D341Med (cell line): Measurements from ENCODE around the gene KCNK4.
"Not testable (repeated sequence)": the region's sequence is repeated elsewhere in the genome, so short reads cannot be mapped to it uniquely, and the experiment has no call there.

Experiments
- DNase-seq: peaks from one replicate; pipeline ENCODE4 v3.0.0; 2012; ENCODE audit warnings: low spot score

Gene KCNK4

DNA sequence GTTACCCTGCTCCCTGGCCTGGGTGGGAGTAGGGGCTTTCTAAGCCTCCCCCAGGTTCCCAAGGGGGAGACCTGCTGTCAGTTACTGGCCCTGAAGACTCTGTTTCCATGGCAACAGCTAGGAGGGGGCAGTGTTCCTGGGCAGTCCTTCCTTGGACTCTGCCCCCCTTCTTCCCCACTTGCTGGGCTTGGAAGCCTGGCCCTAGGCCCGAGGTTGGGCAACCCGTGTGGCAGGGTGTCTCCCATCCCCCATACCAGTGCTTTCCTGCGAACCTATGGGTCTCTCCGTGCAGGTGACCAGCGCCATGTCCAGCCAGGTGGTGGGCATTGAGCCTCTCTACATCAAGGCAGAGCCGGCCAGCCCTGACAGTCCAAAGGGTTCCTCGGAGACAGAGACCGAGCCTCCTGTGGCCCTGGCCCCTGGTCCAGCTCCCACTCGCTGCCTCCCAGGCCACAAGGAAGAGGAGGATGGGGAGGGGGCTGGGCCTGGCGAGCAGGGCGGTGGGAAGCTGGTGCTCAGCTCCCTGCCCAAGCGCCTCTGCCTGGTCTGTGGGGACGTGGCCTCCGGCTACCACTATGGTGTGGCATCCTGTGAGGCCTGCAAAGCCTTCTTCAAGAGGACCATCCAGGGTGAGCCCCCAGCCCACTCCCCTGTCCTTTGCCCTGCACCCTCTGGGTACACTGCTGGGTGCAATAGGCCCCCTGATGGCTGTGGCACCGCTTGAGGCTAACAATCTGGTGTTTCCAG, 15.9 kb downstream of the KCNK4 start:
- no peak for DNase-seq

DNA sequence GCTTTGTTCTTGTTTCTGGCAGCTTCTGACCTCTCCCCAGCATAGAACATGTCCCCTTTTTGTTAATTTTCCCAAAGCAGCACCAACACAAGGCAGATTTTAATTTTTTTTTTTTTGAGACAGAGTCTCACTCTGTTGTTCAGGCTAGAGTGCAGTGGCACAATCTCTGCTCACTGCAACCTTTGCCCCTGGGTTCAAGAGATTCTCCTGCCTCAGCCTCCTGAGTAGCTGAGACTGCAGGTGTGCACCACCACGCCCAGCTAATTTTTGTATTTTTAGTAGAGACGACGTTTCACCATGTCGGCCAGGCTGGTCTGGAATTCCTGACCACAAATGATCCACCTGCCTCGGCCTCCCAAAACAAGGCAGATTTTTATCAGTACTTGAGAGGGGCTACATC, 16.7 kb downstream of the KCNK4 start:
- not testable (repeated sequence) for DNase-seq

DNA sequence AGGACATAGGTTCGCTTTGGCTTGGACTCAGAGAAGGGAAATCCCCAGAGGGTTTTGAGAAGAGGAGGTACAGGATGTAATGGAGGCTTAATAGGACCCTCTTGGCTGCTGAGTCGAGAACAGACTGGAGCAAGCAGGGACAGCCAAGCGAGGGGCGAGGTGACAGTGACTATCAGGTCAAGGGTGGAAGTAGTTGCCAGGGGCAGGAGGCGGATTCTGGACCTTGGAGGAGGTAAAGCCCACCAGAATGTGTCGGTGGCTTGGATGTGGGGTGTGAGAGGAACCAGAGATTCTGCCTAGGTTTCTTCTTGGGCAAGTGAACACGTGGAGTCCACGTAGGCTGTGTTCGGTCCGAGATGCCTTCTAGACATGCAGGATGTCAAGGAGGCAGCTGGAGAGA, 21.8 kb downstream of the KCNK4 start:
- DNase-seq = no peak

DNA sequence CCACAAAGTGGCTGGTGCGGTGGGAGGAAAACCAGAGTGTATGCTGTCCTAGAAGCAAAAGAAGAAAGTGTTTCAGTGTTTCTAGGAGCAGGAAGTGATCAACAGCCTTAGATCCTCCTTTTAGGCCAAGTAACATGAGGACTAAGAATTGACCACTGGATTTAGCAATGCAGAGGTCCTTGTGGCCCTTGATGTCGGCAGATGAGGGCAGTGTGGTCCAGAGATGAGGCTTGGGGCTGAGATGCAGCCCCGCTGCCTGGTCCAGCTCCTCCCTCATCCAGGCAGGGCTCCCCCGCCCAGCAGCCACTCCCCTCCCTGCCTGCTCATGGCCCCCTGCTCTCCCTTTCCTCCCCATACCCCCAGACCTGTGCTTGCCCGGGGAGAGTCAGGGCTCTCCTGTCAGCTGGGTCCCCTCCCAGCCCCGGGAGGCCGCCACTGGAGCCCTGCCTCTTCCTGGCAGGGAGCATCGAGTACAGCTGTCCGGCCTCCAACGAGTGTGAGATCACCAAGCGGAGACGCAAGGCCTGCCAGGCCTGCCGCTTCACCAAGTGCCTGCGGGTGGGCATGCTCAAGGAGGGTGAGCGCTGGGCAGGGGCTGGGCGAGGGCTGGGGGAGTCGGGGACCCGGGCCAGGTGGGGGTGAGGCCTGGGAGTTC, 22.5 kb downstream of the KCNK4 start:
- DNase-seq = no peak

DNA sequence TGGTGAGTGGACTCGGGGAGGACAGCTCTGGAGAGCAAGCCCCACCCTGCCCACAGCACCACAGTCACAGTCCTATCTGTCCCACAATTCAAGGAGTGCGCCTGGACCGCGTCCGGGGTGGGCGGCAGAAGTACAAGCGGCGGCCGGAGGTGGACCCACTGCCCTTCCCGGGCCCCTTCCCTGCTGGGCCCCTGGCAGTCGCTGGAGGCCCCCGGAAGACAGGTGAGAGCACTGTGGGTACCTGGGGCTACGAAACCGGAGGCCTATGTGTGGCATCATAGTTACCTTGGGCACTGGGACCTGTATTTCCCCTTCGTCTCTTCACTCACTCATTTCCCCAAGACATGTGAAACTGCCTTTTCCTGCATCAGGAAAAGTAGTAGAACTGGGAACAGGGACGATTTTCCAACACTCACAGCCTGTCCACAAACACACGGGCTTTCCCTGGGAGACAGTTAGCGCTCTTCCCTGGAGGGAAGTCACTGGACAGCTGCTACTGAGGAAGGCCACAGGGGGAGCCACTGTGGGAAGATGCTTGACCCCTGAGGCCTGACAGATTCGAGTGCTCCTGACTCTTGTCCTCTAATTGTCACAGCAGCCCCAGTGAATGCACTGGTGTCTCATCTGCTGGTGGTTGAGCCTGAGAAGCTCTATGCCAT, 23.2 kb downstream of the KCNK4 start:
- DNase-seq = no peak

DNA sequence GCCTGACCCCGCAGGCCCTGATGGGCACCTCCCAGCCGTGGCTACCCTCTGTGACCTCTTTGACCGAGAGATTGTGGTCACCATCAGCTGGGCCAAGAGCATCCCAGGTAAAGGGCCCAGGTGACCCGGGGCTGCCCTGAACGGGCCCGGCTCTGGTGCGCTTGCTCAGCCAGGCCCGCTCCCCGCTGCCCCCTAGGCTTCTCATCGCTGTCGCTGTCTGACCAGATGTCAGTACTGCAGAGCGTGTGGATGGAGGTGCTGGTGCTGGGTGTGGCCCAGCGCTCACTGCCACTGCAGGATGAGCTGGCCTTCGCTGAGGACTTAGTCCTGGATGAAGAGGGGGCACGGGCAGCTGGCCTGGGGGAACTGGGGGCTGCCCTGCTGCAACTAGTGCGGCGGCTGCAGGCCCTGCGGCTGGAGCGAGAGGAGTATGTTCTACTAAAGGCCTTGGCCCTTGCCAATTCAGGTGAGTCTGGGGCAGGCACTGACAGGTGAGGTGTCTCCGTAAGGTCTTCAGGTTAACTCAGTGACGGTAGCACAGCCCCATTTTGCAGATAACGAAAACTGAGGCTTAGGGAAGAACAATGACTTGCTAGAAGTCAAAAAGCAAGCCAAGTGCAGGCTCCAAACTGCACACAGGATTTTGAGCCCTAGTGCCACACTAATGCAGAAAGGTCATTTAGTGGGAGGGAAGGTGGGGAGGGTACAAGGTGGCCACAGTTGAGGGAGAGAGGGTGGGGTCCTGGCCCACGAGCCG, 23.9 kb downstream of the KCNK4 start:
- DNase-seq = no peak

DNA sequence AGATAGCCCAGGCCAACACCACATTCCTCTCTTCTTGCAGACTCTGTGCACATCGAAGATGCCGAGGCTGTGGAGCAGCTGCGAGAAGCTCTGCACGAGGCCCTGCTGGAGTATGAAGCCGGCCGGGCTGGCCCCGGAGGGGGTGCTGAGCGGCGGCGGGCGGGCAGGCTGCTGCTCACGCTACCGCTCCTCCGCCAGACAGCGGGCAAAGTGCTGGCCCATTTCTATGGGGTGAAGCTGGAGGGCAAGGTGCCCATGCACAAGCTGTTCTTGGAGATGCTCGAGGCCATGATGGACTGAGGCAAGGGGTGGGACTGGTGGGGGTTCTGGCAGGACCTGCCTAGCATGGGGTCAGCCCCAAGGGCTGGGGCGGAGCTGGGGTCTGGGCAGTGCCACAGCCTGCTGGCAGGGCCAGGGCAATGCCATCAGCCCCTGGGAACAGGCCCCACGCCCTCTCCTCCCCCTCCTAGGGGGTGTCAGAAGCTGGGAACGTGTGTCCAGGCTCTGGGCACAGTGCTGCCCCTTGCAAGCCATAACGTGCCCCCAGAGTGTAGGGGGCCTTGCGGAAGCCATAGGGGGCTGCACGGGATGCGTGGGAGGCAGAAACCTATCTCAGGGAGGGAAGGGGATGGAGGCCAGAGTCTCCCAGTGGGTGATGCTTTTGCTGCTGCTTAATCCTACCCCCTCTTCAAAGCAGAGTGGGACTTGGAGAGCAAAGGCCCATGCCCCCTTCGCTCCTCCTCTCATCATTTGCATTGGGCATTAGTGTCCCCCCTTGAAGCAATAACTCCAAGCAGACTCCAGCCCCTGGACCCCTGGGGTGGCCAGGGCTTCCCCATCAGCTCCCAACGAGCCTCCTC, 24.8 kb downstream of the KCNK4 start:
- DNase-seq = not testable (repeated sequence)

DNA sequence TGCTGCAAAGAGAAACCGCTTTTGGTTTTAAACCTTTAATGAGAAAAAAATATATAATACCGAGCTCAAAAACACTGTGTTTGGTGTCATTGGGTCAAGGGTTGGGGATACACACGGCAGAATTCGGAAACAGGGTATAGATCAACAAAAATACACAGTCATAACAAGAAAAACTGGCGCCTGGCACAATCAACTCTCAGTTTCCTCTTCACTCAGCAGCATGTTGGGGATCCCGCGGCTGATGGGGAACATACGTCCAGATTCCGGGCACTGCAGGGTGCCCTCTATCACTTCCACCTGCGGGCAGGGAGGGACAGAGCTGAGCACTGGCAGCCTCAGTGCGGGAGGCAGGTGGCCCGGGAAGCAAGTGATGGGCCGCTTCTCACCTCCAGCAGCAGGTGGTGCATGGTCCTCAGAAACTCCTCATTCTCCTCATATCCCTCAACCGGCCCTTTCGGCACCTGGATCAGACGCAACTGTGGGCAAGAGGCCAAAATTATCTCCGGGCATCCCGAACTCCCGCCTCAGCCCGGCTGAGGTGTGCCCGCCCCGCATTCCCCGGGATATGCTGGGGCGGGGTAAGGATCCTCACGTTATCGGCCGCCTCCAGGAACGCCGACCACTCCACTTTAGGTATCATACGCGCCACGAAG, 25.7 kb downstream of the KCNK4 start:
- DNase-seq = peak; percentile 42

DNA sequence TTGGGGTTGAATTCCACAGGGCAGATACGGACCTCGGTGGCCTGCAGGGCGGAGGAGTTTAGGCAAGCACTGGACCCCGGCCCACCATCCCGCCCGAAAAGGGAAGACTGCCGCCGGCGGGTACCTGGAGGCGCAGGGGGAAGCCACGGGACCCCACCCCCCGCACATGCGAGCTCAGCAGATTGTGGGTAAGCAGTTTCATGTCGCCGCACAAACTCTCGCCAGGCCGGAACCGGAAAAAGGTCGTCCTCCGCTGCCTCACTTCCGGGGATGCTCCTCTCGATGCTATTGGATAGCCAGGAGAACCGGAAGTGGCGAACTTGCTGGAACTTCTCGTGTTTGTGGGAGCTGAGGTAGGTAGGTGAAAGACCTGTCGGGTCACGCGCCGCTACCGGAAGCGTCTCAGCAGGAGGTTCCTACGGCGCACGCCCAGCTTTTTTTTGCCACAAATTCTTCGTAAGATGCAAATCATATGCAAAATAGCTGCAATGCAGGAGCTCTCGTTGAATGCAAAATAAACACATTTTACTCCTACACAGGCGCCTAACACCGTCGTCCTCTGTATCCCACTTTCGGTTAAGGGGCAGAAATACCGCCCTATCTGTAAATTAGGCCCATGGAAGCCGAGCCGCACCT, 26.3 kb downstream of the KCNK4 start, which contains the start of gene TRMT112:
TRMT112 (minus strand) TSS at position 235 of the 636 bp plus-strand sequence; CDS start at position 202, 33 bp downstream.
- DNase-seq = peak; percentile 86

DNA sequence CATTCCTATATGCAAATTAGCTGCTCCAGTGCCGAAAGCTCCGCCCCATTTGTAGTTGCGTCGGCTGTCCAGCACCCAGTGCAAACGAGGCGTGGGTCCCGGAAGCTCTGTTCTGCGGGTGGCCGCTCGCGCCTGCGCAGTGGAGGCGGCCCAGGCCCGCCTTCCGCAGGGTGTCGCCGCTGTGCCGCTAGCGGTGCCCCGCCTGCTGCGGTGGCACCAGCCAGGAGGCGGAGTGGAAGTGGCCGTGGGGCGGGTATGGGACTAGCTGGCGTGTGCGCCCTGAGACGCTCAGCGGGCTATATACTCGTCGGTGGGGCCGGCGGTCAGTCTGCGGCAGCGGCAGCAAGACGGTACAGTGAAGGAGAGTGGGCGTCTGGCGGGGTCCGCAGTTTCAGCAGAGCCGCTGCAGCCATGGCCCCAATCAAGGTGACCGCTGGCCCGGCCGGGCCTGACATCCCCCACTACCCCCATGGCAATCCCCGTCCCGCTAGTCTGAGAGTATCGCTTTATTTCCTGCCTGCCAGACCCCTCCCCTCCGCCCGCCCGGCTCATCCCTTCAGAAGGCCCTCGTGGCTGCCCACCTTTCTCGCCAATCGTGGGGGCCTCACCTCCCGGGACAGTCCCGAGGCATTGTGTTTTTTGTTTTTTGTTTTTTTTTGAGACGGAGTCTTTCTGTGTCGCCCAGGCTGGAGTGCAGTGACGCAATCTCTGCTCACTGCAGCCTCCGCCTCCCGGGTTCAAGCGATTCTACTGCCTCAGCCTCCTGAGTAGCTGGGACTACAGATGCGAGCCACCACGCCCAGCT, 27.1 kb downstream of the KCNK4 start, which contains the start of gene PRDX5:
PRDX5 (plus strand) TSS at position 161 of the 805 bp plus-strand sequence; CDS start at position 256, 95 bp downstream.
- peak; percentile 97 for DNase-seq

DNA sequence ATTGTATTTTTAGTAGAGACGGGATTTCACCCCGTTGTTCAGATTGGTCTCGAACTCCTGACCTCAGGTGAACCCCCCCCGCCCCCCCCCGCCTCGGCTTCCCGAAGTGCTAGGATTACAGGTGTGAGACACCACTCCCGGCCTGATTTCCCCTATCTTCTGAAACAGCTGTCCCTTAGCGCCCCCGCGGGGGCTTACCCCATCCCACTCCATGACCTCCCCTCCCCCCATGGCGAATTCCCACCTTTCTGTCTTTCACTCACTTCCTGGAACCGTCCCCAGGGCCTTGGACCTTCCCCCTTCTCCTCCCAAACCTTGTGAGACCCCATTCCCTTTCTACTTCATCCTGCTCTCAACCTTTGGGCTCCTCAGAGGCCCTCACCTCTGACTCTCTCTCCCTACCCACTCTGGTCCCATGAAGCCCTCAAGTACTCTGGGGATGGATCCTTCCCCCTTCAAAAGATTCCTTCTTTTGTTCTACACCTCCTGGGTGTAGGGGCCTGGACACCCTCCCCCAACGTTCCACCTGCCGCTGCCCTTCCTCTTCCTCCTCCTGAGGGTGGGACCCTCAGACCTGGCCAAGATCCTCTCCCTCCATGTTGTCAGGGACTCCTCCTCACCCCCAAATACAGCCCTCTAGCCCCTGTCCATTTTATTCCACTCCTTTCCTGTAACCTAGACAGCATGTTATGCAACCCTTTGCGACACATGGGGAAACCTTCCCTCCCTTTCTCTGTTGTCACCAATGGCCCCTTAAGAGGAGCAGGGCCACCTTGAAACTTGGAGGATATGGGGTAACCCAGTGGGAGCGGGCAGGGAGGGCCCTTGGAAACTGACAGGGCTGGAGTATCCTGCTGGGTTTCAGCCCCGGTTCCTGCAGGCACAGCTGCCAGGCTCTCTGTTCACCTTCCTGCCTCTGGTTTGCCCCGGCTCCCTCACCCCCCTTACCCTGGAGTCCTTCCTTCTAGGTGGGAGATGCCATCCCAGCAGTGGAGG, 28.0 kb downstream of the KCNK4 start:
- DNase-seq = no peak

DNA sequence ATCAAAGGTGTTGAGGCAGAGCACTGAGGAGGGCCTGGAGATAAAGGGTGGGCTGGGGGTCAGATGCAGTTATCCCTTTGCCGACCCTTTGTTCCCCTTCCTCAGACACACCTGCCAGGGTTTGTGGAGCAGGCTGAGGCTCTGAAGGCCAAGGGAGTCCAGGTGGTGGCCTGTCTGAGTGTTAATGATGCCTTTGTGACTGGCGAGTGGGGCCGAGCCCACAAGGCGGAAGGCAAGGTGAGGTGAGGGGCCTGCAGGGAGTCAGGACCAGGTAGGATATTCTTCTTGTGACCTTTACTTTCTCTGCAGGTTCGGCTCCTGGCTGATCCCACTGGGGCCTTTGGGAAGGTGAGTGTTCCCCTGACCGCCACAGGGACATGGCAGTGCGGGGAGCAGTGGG, 29.5 kb downstream of the KCNK4 start:
- no peak for DNase-seq

DNA sequence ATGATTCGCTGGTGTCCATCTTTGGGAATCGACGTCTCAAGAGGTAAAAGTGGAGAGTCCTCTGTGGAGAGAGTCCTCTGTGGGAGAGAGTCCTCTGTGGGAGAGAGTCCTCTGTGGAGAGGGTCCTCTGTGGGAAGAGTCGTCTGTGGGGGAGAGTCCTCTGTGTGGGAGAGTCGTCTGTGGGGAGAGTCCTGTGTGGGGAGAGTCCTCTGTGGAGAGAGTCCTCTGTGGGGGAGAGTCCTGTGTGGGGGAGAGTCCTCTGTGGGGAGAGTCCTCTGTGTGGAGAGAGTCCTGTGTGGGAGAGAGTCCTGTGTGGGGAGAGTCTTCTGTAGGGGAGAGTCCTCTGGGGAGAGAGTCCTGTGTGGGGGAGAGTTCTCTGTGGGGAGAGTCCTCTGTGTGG, 29.9 kb downstream of the KCNK4 start:
- DNase-seq = no peak

DNA sequence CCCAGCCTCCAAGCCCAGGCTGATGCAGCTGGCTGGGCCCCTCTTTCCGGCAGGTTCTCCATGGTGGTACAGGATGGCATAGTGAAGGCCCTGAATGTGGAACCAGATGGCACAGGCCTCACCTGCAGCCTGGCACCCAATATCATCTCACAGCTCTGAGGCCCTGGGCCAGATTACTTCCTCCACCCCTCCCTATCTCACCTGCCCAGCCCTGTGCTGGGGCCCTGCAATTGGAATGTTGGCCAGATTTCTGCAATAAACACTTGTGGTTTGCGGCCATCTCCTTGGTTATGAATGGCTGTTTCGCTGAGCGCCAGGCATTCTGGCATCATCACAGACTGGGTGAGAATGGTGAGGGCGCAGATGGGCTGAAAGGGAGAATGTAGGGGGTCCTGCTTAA, 30.4 kb downstream of the KCNK4 start:
- DNase-seq = no peak

DNA sequence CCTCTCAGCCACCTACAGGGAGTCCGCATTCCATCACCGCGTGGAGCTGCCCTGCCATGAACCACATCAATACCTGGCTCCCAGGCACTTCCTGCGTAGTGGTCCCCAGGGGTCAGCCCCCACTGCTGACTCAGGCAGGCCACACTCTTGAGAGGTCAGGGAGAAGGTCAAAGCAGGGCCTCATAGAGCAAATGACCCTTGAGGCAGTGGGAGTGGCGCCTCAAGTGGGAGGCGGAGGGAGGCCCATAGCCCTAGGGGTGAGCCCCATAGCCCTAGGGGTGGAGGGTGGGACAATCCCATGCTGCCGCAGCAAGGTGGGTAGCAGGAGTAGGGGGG, 31.8 kb downstream of the KCNK4 start:
- no peak for DNase-seq

DNA sequence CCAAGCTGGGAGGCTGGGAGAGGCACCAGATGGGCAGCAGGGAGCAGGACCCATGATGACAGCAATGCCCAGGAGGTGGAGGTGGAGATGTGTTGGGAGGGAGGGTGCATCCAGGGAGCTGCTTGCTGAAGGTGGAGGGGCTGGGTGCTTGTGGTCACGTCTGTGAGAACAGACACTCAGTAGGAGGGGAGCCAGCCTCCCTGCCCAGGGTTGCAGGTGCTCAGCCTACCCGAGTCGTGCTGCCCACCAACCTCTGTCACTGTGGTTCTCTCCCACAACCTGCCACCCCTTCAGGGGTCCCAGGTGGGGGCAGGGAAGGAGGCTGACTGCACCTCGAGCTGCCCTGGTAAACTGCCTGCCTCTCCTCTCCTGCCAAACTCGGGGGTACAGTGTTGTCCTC, 32.3 kb downstream of the KCNK4 start:
- DNase-seq = no peak

DNA sequence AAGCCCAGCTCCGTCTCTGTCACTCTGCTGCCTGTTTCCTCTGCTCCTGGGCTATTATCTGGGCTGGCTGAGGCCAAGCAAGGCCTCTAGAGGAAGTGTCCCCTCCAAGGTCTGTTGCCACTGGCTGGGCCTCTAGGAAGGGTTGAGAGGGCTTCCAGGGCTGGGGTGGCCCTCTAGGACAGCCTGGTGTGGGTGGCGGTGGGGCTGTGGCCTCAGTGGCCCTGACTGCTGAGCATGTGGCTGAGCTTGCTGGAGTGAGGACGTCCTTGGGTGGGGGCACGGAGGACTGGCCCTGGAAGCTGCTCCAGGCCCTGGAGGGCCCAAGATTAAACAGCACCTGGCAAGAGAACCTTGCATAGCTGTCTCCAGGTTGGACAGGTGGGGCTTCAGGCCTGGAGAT, 32.9 kb downstream of the KCNK4 start:
- DNase-seq = not testable (repeated sequence)
